PC-3 (cell line): Measurements from ENCODE around the gene RNF14.
"Not testable (repeated sequence)": the region's sequence is repeated elsewhere in the genome, so short reads cannot be mapped to it uniquely, and the experiment has no call there.

Source experiments
- EZH2phosphoT487 ChIP-seq: fragments of 300-600 bp; sonication (generic); IDR thresholded peaks from 2 replicates; pipeline ENCODE4 v1.6.1; 2018; ENCODE audit warnings: mild to moderate bottlenecking, antibody characterized with exemption, low read length, borderline replicate concordance
- TF ChIP-seq, protein P1 (sequence below): fragments of 300-600 bp; sonication (generic); conservative IDR thresholded peaks from 2 replicates; pipeline ENCODE4 v1.5.1; 2017; ENCODE audit warnings: antibody characterized with exemption, low read depth, mild to moderate bottlenecking, low read length

- TF ChIP-seq EZH2phosphoT487: not testable (repeated sequence)
- TF ChIP-seq, protein P1, sequence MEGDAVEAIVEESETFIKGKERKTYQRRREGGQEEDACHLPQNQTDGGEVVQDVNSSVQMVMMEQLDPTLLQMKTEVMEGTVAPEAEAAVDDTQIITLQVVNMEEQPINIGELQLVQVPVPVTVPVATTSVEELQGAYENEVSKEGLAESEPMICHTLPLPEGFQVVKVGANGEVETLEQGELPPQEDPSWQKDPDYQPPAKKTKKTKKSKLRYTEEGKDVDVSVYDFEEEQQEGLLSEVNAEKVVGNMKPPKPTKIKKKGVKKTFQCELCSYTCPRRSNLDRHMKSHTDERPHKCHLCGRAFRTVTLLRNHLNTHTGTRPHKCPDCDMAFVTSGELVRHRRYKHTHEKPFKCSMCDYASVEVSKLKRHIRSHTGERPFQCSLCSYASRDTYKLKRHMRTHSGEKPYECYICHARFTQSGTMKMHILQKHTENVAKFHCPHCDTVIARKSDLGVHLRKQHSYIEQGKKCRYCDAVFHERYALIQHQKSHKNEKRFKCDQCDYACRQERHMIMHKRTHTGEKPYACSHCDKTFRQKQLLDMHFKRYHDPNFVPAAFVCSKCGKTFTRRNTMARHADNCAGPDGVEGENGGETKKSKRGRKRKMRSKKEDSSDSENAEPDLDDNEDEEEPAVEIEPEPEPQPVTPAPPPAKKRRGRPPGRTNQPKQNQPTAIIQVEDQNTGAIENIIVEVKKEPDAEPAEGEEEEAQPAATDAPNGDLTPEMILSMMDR: not testable (repeated sequence)
Measured at GRCh38 chr5:141922827-141923447, 46.0 kb upstream of the RNF14 start.
